GM11168 (cell line): ENCODE results near the gene OR52B2.

Source experiments
- in situ Hi-C: fragments of 300-500 bp; cut with MboI; formaldehyde crosslinking; loops from one replicate; pipeline ENCODE4 v1.12.0; 2022; ENCODE audit warnings: low sequenced_read_pairs; ENCODE audit not compliant: unreplicated experiment

OR52B2 gene

DNA sequence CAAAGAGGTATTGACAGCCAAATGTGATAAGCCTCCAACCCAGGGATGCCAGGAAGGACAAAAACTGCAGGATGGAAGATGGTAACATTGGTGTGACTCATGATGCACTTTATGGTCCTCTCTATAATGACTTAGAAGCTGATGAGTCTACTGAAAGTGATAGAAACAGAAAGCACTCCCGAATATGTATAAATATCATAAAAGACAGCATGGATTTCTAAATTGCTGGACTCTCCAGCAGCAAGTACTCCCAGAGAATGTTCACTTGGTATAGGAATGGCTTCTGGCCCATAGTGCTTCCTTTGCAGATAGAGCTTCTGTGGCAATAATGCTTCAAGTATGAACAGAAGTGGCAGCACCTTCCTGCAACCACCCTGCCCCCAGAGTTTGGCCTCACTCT lies at the start of gene OR52B2:
TSS of gene OR52B2 (minus strand) at position 101 of the 400 bp plus-strand sequence. CDS start at position 101, 0 bp downstream.
- in situ Hi-C loops, result no loop called here

DNA sequence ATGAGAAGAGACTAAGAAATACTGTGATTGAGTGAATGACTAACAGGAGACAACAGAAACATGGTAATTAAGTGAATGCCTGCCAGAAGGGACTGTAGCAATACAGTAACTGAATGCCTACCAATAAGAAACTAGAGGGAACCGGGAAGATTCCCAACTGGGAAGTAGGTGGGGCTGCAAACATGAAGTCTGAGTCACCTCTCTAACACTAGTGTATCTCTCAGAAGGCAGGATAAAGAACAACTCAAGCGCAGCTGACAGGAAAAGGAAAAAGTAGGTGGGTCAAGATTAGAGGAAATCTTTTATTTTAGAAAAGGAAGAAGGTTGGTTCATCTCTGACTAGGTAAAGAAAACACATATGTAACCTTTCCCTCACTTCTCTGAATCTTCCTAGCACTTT lies 49.2 kb upstream of the OR52B2 start:
- in situ Hi-C loops, result no loop called here

DNA sequence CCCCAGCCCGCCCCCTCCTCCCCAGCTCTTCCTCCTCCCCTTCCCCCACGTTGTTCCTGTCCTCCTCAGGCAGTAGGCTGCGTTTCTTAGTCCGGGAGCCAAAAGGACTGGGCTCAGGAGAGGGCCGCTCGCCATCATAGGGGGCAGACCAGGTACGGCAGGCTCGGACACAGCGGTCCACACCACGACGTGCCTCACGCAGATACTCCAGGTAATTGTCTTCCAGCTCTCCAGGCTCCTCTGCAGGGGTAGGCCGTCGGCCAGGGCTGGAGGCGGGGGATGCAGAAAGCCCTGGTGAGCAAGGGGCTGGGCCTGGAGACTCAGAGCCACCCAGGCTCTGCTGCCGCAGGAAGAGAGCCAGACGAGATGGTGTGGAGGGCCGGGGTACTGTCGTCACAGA lies 47.6 kb upstream of the OR52B2 start:
- in situ Hi-C loops, result no loop called here

DNA sequence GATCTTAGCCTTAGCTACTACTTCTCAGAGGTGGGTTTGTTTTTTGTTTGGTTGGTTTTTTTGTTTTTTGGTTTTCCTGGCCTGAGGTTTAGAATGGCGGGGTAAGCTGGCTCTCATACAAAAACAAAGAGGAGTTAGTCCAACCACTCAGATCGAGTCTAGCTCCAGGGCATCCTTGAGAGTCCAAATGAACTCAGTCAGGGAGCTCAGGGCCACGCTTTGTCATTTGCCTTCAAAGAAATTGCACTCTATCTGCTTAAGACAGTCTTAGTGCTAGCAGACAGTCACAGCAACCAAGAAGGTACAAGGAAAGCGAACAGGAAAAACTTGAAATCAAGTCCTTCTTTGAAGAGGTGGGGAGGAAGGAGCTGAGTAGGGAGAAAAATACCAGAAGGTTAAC lies 46.4 kb upstream of the OR52B2 start:
- in situ Hi-C loops, result no loop called here

DNA sequence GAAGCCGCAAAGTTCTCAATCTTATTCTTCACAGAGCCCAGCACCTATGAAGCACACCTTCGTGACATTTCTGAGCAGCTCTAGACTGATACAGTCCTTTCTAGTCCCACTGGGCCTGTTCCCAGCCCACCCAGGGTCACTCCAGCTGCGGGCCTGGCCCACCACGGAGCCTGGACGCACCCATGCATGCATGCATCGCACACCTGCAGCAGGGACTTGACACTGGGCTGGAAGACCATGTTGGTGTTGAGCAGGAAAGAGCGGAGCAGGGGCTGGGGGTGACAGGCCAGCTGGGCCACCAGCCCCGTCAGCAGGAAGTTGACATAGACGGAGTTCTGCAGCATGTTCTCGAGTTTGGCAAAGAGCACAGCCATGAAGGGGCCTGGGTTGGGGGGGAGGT lies 44.4 kb upstream of the OR52B2 start:
- in situ Hi-C loops, result no loop called here

DNA sequence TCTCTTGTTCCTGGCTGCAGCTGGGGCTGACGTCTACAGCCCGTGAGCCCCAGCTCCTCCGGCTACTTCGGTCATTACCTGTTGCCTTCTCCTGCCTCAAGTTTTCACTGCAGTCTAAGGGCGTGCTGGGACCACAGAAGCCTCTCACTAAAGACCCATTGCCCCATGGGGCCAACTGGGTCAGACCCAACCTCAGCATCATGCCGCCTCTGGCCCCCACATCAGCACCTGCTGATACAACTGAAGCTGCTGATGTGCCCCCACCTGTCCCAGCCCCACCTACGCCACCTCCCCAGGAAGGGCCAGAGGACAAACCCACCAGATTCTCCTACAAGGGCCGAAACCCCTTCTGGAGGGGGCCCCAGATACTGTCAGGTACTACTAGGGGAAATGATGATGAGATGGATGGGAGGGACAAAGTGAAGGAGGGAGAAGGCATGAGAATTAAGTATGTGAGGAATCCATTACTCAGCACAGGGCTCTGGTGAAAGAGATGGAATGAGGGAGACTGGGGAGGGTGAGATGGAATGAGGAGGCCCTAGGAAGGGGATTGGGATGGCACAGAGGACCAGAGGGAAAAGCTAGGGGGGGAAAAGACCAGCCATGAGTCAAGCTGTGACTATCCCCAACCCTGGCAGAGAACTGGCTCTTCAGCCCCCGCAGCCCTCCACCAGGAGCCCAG lies 40.3 kb upstream of the OR52B2 start:
- in situ Hi-C loops, result no loop called here

DNA sequence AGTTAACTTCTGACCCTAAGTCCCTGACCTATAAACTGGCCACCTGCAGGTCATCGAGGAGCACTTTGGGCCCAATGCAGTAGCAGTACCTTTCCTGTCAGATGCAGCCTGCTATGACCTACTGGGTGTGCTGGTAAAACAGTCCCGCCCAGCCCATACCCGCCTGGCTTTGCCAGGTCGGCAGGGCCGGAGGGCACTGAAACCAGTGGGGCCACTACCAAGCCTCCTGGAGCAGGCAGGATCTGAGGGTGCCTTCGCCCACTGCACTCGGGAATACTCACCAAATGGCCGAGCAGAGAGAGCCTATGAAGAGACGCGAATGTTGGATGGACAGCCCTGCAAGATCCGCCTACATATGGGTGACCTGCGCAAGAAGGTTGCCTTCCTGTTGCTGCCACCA lies 39.7 kb upstream of the OR52B2 start:
- in situ Hi-C loops, result no loop called here

DNA sequence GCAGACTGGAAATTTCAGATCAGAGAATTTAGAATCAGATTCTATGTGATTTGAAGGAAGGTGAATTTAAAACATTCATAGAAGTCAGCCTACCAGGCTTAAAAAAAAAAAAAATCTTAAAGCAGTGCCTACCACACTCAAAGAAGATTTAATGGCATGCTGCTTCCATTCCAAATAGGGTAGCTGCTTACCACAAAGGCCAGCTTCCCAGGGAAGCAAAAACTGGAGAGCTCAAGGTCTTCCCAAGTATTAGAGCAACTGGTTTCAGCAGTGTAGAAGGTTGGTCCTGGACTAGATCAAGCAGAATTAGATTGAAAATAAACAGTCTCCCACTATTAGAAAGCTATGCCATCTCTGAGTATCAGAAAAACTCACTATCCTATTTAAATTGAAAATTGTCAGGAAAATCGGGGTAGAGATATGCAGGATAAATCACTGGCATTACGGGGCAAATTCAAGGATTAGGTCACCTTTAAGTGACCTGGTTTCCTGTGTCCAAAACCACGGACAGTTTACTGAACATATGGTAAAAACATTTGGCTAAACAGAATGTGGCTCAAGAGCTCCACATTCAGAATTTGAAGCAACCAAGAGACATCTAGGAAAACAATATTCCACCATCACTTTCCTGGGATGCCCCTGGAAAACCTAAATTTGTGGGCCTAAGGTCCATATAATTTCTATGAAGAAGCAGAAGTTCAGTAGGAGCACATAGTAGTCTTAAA lies 36.5 kb upstream of the OR52B2 start:
- in situ Hi-C loops, result no loop called here

DNA sequence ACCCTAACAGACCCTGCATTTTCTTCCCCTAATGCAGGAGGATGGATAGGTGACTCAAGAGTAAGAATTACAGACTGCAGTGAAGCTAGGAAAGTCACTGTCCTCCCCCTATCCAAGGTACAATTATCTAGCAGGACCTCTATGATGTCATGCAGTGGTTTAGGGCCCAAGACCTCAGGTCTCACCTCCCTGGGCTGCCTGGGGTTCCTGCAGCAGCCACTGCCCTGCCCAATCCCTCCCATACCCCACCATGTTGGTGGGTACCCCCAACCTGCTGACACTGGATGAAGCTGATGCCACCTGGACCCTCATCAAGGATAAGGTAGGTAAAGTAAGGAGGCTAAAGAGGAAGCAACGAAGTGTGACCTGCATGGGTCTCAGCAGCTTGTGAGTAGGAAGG lies 35.2 kb upstream of the OR52B2 start, which contains the start of gene C11orf42:
TSS of gene C11orf42 (plus strand) at position 192 of the 400 bp plus-strand sequence. CDS start at position 251, 59 bp downstream.
- in situ Hi-C loops, result no loop called here

DNA sequence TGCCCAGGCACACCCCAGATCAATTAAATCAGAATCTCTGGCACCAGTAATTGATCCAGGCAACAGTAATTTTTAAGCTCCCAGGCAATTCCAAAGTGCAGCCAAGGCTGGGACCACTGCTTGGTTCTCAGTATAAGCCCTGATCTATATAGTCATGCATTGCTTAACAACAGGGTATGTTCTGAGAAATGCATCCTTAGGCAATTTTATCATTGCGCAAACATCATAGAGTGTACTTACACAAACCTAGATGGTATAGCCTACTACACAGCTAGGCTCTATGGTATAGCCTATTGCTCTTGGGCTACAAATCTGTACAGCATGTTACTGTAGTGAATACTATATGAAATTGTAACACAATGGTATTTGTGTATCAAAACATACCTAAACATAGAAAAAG lies 34.6 kb upstream of the OR52B2 start:
- in situ Hi-C loops, result no loop called here

DNA sequence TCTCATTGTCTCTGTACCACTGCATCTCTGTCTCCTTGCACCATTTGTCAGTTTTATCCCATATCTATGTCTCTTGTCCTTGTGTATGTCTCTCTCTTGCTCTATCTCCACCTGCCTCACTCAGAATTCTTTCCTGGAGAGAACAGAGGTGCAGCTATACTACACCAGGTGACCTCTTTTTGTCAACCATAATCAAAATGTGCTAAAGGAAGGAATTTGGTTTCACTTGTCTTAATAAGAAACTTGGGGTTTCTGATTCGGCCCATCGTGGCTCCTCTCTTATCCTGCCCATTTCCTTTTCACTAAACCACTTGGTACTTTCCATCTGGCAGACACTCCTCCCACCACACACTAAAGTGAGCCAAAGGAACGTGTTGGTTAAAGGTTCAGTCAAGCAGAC lies 33.2 kb upstream of the OR52B2 start:
- in situ Hi-C loops, result no loop called here

DNA sequence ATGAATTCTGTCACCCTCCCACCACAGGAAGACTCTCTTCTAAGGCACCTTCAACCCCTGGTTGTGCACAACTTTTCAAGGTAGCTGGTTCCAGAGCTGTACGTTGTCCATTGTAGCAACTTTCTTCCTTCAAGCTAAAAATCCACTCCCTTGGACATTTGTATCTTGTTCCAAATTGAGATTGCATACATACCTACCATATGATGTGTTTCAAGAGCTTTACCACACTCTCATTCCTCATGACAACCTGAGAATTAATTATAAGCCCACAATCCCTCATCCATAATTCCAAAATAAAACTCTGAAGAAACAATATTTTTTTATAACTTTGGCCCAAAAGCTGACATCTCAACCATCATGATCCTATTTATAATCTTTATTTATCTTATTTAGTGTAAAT lies 31.9 kb upstream of the OR52B2 start:
- in situ Hi-C loops, result no loop called here

DNA sequence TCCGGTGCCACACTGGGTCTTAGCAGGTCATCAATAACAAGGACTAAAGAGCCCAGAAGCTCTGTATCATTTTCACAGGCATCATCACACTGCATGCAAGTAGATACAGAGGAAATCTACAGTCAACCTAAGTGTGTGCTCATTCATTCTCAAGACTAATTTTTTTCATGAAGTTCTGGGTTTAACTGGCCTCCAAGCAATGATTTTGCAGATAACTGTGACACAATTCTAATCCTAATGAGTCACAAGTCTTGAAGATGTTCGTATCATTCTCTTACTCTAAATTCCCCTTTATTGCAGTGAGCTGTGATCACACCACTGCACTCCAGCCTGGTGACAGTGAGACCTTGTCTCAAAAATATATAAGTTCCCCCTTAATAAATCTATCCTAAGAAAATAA lies 31.4 kb upstream of the OR52B2 start:
- in situ Hi-C loops, result no loop called here

DNA sequence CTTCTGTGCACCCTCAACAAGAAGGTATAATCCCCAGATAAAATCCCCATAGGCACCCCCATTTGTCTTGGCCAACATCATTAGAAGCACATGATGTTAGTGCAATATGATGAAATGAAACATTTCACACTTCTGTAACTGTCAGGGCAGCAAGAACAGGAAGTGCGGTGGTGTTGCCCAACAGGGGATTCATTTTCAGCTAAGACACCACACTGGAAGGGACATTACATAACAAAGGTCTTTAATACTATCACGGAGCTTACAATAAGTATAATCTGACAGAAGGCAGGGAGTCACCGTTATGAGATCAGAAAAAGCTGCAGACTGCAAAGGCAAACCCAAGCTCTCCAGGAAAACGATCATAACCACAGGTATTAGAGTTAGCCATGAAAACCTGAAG lies 30.8 kb upstream of the OR52B2 start:
- in situ Hi-C loops, result no loop called here

DNA sequence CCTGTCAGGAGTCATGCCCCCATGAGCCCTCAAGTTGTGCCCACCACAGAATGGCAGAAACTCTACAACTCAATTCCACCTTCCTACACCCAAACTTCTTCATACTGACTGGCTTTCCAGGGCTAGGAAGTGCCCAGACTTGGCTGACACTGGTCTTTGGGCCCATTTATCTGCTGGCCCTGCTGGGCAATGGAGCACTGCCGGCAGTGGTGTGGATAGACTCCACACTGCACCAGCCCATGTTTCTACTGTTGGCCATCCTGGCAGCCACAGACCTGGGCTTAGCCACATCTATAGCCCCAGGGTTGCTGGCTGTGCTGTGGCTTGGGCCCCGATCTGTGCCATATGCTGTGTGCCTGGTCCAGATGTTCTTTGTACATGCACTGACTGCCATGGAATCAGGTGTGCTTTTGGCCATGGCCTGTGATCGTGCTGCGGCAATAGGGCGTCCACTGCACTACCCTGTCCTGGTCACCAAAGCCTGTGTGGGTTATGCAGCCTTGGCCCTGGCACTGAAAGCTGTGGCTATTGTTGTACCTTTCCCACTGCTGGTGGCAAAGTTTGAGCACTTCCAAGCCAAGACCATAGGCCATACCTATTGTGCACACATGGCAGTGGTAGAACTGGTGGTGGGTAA lies 29.2 kb upstream of the OR52B2 start, which contains the start of gene OR52W1:
TSS of gene OR52W1 (plus strand) at position 51 of the 637 bp plus-strand sequence. CDS start at position 51, 0 bp downstream.
- in situ Hi-C loops, result no loop called here

DNA sequence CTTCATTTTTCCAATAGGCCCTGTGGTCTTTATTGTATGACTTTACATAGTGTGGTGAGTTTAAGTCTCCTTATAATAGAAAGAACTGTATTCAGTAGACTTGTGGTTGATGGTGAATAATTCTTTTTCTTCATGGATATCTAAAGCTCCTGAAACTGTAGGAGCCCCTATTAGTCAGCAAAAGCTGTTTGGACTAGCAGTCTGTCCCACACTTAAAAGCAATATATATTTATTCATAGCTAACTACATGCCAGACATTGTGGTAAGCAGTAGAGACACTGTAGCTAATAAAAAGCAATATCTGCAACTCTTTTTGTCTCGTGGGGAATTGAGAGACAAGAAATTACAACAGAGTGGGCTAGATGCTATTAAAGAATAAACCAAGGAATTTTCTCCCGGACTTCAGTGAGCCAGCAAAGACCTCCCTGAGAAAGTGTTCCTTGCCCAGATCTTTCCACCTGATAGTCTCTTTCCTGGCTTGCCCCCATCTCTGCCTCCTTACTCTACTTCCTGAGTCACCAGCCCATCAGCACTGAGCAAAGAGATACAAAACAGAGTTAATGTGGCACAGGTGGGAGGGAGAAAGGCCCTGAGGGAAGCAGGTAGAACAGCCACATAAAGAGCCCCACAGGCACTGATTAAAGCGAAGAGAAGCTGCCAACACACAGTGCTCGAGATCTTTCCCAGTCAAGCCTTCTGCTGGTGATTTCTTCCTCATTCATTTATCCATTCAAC lies 27.5 kb upstream of the OR52B2 start:
- in situ Hi-C loops, result no loop called here

DNA sequence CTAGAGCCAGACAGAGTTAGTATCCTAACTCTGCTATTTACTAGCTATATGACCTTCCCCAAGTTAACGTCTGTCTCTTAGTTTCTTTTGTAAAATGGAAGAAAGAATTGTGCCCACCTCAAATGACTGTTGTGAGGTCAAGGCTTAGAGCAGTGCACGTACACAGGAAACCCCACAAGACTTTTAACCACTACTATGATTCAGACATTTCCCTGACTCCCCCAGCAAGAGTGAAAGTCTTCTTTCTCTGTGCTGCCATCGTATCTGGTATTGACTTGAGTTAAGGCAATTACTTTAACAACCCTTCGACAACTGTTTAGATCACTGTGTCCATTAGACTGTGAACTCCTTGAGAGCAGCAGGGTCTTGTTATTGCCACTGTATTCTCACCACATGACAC lies 26.3 kb upstream of the OR52B2 start:
- in situ Hi-C loops, result no loop called here

DNA sequence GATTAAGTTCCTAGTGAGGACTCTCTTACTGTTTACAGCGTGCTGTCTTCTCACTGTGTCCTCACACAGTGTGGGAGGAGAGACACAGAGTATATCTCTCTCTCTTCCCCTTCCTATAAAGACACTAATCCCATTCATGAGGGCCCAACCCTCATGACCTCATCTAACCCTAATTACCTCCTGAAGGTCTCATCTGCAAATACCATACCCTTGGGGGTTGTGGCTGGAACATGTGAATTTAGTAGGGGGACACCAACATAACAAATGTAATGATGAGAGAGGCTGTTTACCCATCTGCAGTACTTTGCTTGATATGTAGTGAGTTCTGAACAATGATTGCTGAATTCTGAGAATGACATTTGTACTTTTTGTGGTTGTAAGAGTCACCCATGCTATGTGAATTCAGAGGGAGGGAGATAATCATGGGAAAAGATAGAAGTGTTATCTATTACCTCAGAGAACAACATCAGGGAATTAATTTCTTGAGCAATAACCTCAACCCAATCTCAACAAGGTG lies 24.0 kb upstream of the OR52B2 start:
- in situ Hi-C loops, result no loop called here

DNA sequence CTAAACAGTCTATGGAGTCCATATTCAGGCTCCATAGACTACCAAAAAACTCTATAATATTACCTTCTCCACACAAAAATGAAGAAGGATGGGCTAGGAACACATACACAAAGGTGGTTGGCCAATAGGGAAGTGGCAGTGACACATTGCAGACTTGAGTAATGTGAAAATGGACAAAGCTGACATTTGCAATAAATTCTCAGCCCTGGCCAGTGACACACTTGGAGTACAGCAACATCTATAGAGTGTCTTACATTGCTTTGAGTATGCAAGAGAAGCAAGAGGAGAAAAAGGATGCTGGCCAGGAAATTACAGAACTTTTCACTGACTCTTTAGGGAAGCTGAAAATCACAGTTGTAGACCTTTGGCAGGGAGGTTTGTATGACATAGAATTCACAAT lies 21.6 kb upstream of the OR52B2 start:
- in situ Hi-C loops, result no loop called here

DNA sequence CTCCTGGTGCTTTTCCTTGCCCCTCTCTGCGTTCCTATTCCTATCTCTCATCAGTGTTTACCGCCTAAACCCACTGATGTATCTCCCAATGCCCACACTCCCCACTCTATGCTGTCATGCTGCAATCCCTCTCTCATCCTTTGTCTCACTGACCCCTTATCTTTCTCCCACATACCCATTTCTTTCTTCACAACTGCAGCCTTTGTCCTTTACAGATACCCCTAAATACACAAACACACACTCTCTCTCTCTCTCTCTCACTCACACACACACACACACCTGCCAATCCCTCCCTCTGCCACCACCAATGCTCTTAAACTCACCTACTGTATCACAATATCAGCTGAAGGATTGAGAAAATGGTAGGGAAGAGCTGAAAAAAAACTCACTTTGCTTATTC lies 5.3 kb upstream of the OR52B2 start:
- in situ Hi-C loops, result no loop called here
